ENCODE measurements around the gene EVA1A.

The EVA1A gene

DNA sequence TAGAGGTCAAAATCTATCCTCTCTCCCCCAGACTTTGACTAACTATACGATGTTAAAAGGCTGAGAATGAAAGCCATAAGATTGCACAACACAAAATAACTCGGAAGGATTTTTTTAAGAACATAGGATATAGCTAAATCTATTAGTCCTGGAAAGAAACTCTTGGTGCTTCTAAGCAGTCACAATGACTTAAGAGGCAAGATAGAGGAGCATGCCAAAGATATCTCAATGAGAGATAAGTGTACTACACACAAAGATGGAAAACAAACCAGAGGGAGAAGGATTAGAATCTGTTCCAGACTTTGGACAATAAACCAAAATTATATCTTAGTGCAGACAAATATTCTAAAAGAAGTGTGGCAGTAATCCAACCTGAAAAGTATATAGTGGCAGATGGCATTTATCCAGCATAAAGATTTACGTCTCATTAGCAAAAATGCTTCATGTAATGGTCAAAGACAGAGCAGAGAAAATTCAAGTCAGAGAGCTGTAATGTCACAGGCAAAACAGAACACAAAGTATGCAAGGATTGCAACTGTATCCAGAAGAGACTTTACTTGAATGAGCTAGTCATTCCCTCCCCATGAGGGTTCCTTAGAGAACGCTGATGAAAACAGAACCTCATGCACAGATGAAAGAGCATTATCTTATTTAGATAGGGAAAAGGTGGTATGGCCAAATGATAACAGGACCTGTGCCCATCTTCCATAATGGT, 28.8 kb upstream of the EVA1A start:
- DNase-seq: no peak

DNA sequence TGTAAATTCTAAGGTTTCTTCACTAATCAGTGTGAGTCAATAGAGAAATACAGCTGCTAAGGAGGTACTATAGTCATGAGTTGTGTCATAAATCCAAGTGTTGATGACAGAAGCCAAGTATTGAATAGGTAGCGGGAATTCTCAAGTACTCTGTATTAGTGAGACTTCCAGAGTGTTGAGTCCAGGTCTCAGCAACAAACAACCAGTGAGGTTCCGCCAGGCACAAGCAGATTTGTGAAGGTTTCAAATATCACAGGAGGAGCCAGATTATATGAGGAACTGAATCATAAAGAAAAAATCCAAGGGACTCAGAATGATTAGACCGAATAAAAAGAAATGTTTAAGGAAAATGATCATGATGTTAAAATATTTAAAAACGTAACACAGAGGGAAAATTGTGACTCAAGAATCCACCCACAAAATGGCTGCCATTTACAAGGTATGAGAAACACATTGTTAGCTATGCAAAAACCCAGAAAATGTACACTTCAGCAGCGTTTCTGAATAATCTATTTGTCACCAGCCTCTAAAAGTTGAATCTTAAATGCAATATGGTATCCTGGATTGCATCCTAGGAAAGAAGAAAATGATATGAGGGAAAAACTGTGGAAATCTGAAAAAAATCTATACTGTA, 27.3 kb upstream of the EVA1A start:
- DNase-seq: no peak

DNA sequence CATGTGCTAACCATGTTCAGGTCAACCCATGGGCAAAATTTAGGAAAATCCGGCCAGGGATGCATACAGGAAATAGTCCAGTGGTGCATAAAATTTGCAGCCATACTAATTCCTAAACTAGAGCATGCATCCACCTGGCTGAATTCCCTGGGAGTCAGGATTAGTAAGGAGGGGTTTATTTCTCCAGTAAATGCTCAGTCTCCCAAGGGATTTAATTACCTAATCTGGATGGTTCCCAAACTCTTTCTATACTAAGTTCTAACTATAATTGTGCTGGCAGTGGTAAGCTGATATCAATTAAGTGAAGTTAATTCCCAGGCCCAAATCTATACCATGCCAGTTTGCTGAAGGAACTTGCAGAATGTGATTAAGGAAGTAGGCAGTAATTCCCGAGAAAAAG, 26.2 kb upstream of the EVA1A start:
- no peak for DNase-seq

DNA sequence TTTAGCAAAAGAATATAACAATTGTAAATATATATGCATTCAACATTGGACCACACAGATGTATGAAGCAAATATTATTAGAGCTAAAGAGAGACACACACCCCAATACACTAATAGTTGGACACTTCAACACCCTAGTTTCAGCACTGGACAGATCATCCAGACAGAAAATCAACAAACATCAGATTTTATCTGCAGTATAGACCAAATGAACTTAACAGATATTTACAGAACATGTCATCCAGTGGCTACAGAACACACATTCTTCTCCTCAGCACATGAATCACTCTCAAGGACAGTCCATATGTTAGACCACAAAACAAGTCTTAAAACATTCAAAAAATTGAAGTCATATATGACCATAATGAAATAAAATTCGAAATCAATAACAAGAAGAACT, 22.1 kb upstream of the EVA1A start:
- DNase-seq: no peak

DNA sequence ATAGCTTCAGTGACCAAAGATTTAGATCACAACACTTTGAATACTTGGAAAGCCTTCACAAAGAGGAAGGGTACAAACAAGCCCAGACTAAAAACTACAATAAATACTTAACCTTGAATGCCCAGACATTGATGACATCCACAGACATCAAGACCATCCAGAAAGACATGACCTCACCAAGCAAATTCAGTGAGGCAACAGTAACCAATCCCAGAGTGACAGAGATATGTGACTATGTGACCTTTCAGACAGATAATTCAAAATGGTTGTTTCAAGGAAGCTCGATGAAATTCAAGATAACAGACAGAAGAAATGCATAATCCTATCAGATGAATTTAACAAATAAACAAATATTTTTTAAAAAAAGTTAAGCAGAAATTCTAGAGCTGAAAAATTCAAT, 19.9 kb upstream of the EVA1A start:
- DNase-seq: no peak

DNA sequence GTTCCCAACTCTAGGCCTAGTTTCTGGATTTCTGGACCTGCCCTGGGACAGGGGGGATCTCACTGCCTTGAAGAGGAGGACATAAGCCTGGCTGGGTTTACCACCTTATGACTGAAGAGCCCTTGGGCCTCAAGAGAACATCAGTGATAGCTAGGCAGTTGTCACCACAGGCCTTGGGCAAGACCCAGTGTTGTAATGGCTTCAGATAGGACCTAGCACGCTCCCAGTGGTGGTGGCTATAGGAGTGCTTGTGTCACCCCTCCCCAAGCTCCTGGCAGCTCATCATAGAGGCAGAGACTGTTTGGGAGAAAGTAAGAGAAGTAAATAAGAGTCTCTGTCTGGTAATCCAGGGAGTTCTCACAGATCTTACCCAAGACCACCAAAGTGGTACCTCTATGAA, 19.4 kb upstream of the EVA1A start:
- DNase-seq: no peak

DNA sequence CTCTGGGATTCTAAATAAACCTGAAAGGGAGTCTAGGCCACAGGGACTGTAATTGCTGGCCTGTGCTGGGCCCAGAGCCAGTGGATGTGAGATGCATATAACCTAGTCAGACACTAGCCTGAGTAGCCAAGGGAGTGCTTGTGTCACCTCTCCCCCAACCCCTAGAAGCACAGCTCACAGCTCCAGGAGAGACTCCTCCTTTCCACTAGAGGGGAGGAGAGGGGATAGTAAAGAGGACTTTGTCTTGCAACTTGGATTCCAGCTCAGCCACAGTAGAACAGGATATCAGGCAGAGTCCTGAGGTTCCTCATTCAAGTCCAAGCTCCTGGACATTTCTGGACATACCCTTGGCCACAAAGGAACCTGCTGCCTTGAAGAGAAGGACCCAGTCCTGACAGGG, 18.4 kb upstream of the EVA1A start:
- no peak for DNase-seq

DNA sequence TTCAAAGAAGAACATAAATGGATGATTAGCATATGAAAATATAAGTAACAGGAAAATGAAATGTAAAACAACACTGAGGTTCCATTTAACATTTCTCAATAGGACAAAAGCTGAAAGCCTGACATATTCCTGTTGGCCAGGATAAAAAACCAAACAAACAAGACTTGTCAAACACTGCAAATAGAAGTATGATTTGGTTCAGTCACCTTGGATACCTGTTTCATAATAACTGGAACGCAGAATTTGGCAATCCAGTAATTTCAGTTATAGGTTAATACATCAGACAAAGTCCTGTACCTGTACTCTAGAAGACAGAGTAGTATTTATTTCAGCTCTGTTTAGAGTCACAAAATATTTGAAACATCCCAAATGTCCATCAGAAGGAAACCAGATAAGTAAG, 16.5 kb upstream of the EVA1A start:
- DNase-seq: no peak

DNA sequence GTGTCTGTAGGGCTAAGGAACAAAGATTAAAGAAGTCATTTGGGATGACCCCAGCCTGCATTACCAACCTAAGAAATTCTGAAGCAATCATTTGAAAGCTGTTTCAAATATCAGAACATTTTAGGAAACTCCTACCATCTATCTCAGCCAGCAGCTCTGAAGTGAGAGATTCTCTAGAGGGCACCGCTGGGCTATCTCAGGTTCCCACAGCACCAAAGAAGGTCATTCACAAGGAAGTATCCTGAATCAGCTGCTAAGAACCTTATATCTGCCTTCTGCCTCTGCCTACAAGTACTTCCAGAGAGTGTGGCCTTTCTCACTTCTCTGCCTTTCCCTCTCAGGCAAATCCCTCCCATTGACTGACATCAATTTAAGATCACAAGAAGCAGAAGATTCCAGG, 13.4 kb upstream of the EVA1A start:
- DNase-seq: no peak

DNA sequence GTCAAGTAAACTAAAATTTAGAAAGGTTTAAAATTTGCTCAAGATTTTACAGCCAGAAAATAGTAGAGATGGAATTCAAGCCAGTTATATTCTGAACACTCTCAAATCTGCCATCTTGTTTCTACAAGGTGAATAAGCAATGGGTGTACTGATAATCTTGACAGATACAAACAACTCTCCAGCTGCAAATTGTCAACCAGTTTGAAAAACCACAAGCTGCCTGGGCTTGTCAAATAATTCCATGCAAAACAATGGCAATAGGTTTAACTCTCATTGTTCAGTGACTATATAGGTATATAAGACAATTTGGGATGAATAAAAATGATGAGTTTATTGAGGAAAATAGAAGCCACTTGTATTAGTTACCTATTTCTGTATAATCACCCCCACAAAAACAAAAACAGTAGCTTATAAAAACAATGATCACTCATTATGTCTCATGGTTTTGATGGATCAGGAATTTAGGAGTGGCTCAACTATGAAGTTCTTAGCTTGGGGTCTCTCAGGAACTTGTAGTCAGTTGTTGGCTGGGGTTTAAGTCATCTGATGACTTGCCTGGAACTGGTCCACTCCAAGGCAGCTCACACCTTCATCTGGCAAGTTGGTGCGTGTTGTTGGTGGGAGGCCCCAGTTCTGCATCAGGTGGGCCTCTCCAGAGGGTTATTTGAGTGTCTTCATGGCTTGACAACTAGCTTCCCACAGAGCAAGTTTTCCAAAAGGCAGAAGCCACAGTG, 12.6 kb upstream of the EVA1A start:
- DNase-seq: no peak

DNA sequence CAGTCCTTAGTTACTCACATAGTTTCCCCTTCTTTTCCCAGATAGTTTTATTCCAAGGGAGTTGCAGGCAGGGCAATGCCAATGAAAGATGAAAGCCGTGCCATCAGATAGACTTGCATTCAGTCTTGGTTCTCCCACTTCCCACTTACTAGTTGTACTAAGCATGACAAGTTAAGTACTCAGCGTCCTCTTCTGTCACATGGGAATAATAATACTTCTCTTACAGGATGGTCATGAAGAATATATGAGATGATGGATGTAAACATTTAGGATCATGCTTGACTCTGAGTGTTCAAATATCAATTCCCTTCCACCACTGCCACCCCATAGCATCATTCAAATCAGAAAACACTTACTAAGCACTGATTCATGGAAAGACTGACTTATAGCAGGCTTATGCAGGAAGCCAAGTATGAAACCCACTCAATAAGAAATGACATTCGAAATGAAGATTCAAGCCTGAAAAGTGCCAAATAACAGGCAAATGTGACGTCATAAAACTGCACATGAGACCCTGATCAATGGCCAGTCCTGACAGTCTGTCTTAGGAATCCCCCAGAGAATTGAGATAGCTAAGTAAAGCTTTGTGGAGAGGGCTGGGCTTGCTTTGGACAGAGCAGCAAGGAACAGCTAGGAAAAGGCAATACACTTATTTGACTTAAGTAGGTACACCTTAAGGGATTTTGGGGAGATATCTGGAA, 11.1 kb upstream of the EVA1A start:
- no peak for DNase-seq

DNA sequence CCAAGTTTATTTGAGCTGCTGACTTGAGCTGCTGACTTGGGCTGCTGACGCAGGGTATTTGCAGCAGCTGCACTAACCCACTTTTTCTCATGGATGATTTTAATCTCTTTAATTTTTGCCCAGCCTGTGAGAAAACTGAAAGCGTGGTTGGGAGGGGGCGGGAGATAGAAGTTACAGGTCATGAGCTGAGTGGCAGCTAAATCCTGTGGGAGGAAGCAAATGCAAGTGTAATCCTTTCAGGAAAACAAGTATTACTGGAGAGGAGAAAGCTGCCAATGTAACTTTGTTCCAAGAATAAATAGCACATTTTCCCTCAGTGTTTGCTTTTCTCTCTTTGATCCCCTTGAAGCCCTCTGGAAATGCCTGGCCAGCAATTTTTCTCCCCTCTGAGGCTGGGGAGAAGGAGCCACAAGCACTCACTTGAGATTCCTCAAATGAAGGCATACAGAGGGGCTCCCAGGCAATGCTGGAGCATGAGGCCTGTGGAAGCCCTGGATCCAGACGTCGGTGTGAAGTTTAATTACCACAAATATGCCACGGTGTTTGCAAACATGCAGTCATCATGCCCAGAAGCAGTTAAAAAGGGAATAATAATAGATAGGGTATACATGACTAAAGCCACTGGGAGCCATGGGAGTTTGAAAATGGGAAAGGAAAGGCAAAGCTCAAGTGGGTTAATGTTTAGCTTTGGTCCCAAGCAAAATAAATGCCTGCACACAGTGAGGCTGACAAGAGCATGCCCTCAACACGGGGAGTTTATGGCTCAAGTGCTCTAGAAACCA, 10.4 kb upstream of the EVA1A start:
- DNase-seq: peak in 4 of 51 donors; percentile 3 to 23 (median 10)

DNA sequence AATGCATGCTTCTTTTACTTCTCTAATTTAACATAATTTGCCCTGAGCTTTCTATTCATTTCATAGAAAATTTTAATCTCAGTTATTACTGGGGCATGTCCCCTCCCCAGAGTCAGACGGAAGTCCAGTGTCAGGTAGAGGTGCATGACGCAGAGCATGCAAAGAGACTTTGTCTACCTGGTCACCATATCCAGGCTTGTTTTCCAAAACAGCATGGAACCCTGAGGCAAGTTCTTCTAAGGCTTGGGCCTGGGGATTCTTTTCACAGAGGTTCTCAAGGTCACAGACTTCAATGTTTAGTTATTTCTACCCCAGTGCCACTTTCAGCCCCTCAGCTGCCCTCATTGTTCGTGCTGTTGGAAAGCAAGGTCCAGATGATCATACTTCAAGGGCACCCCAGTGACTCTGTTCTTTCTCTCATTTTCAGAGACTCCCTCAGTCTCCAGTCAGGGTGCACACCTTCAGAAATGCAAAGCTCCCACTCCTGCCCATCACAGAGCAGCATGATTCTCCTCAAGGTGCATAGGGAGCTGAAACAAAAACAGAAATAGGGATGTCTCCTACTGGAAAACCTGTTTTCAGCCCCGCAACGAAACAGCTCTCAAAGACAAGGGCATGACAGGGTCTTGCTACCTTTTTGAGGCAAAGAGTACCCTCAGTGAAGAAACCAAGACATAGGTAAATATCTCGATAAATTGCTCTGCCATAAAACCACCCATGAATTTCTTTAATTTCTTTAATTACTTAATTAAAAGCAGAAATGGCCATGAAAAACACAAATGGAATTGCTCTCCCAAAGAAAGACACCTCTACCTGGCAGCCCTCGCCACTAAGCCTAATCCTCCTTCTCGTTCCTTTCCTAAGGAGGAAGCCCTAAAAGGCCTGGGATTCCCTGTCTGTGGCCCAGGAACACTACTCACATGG, 9.5 kb upstream of the EVA1A start:
- DNase-seq: no peak

DNA sequence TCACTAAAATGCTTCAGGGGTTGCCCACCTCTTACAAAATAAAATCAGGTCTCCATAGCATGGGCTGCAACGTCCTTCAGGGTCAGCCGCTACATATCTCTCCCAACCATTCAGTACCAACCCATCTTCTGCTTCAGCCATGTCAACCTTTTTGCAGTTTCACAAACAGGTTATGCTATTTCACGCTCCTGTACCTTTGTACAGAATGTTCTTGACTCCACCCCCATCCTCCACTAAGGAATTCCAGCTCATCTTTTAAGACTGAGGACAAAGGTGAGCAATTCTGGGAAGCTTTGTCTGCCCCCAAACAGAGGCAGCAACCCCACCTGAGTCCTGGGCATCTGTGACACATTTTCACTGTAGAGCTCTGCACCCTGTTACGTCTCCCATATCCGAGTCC, 8.8 kb upstream of the EVA1A start:
- DNase-seq: no peak

DNA sequence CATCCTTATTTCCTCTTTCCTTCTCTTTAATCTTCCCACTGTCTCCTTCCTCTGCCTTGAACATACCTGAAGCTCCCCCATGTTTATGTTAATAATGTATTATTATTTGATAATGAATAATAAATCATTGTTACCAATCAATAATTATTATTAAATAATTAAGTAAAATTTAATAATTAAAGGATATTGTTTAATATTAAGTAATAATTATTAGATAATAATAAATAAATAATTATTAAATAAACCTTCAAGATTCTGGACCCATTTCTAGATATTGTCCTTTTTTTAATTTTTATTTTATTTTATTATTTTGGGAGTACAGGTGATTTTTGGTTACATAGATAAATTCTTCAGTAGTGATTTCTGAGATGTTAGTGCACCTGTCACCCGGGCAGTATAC, 7.4 kb upstream of the EVA1A start:
- no peak for DNase-seq

DNA sequence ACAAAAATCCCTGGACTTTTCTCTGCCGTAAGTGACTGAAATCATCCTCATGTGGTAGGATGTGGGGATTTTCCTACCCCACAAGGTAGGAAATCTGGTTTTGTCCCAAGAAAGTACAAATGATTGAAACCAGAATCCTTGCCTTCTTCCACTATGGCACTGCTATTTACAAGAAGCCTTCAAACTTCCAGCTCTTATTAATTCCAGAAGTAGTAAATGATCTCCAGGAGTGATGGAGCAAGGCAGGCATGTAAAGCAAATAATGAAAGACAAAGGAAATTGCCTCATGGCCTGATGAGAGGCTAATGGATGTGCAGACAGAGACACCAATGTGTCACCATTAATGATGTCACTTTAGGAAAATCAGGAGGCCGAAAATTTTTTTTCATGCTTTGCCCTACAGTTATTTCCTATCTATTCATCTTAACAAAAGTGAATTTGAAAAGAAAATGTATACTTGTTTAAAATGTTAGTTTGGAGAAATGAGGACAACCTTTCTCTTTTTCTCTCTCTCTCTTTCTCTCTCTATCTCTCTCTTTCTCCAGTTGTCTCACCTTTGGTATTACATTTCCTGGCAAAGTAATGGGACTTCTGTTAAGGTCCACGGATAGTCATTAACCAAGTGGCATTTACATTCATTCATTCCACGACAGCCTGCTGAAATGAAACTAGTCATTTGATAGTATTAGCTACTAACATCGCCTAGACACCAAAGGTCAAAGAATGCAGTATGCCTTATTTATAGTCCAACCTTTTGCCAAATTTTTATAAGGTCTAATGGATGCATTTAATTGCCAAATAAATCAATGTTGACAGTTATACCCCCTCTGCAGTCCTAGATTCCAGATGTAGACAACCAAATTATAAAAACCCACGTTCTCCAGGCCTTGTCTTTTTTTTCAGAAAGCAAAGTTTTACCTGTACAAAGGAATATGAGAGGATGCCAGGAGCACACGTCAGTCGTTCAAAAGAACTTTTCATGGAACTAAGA, 5.0 kb upstream of the EVA1A start:
- no peak for DNase-seq

DNA sequence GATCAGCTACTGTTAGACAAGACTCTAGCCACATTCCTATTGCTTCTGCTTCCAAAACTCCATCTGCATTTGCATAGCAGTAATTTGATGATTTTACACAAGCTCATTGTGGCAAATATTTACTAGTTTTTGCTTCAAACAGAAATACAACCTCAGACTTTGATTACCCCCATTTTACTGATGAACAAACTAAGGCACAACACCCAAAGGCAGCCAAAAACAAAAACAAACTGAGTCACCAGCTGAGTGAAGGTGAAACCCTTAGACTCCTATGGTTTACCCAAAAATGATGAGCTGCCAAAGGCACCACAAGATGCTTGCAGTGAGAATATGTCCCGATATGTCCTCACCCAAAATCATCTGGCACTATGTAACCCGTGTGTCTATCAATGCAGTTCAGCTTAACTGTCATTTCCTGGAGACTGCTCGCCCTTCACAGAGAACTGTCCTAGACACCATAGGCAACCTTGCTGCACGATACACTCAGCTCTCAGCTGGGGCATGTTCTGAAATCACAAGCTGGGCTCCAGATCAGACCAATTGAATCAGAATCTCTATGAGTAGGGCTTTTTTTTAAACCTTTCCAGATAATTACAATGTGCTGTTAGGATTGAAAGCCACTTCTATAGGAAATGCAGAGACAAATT, 4.1 kb upstream of the EVA1A start:
- DNase-seq: no peak

DNA sequence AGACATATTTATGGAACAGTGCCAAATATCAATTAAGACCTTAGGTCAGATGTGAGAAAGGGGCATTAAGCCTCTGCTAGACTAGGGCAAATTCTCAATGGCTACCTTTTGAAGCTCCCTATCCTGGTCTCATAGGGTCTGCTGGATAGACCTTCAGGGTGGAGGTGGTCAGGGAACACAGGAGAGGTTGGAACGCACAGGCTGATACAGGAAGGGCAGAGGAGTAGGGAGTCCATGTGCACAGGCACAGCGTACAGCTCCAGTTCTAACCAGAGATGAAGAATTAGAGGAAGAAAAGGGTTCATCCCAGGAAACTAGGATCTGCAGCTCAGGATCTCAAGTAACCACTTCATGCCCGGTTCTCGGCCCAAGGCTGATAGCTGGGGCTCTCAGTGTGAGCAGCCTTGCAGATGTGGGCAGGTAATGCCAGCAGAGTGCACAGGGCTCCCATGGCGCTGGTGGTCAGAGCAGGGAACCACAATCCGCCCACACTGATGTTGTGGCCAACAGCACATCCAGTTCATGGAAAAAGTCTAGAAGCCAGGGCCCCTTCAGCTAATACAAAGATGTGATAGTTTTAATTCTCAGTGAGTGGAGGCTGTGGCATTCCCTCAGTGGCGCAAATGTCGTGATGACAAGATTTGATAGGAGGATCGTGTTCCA, 3.4 kb upstream of the EVA1A start:
- no peak for DNase-seq
